Measurements from ENCODE around the gene ABCA13. TPM values are rescaled to one million over a fixed set of nuclear protein-coding genes. Genes with fewer than 3 reads are reported as not detected.

The ABCA13 gene
- total RNA-seq, 1 donor from 2014 or later, result 0.12 TPM

DNA sequence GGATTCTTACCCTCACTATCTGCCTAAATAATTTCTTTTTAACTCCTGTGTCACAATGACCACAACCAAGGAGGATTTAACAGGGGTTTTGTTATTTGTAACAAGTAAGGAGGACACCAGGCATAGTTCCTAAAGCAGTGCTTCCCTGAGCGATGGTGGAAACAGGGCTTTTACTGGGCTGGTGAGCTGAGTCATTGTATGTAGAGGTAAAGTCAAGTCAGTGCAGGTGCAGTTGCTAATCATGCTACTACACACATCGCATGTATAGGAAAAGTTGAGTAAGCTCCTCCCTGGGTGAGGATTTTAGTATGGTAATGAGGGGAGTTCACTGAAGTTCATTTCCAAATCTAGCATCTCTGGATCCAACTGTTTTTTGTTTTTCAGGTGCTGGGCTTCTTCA is 22.9 kb upstream of the ABCA13 start:
- H3K4me1 Mint-ChIP-seq (ENCODE audit: low read depth), result peaks cover 30% of the 10 kb centered on the region
- H3K27ac Mint-ChIP-seq, result peak overlapping the region; percentile 28
- TF ChIP-seq, protein P1, sequence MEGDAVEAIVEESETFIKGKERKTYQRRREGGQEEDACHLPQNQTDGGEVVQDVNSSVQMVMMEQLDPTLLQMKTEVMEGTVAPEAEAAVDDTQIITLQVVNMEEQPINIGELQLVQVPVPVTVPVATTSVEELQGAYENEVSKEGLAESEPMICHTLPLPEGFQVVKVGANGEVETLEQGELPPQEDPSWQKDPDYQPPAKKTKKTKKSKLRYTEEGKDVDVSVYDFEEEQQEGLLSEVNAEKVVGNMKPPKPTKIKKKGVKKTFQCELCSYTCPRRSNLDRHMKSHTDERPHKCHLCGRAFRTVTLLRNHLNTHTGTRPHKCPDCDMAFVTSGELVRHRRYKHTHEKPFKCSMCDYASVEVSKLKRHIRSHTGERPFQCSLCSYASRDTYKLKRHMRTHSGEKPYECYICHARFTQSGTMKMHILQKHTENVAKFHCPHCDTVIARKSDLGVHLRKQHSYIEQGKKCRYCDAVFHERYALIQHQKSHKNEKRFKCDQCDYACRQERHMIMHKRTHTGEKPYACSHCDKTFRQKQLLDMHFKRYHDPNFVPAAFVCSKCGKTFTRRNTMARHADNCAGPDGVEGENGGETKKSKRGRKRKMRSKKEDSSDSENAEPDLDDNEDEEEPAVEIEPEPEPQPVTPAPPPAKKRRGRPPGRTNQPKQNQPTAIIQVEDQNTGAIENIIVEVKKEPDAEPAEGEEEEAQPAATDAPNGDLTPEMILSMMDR (IDR thresholded peaks at IDR 0.05; ENCODE audit: unreplicated experiment), result no peak
- H3K27me3 Mint-ChIP-seq, result no peaks in the 10 kb centered on the region
- peaks cover 5% of the 10 kb centered on the region for H3K36me3 Mint-ChIP-seq (ENCODE audit: insufficient read depth)
- H3K4me3 Mint-ChIP-seq (ENCODE audit: low read depth), result no peak overlapping the region
- no peak for DNase-seq (ENCODE audit: low spot score, unreplicated experiment)
- H3K9me3 Mint-ChIP-seq (ENCODE audit: low read depth), result peaks cover 14% of the 10 kb centered on the region

DNA sequence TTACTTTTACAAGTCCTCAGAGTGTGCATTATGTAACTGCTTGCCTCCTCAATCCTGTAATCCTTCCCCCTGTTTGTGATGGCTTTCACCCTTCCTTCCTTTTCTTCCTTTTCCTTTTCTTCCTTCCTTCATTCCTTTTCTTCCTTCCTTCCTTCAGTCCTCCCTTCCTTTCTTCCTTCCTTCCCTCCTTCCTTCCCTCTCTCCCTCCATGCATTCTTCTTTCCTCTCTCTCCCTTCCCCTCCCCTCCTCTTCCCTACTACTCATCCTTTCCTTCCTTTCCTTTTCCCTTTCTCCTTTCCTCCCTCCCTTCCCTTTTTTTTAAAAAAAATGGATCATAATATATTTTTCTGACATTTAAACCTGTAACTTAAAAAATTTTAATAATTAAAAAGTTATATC is 22.2 kb upstream of the ABCA13 start:
- H3K27ac Mint-ChIP-seq, result no peak overlapping the region
- peaks cover 10% of the 10 kb centered on the region for H3K9me3 Mint-ChIP-seq (ENCODE audit: low read depth)
- H3K4me3 Mint-ChIP-seq (ENCODE audit: low read depth), result no peak overlapping the region
- TF ChIP-seq, protein P1 (IDR thresholded peaks at IDR 0.05; ENCODE audit: unreplicated experiment), result no peak
- H3K36me3 Mint-ChIP-seq (ENCODE audit: insufficient read depth), result peaks cover 4% of the 10 kb centered on the region
- H3K27me3 Mint-ChIP-seq, result no peaks in the 10 kb centered on the region
- peaks cover 26% of the 10 kb centered on the region for H3K4me1 Mint-ChIP-seq (ENCODE audit: low read depth)
- no peak for DNase-seq (ENCODE audit: low spot score, unreplicated experiment)

DNA sequence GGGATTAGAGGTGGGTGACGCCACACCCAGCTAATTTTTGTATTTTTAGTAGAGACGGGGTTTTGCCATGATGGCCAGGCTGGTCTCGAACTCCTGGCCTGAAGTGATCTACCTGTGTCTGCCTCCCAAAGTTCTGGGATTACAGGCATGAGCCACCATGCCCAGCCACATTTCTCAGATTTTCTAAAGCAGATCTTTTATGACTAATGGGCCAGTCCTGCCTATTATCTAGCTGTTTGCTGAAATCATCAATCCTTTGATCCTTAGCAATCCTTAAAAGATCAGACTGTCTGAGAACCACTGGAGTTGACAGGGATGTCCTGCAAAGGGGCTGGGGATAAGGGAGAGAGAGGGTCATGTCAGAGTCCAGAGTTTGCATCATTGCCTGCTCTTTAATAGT is 21.2 kb upstream of the ABCA13 start:
- peaks cover 9% of the 10 kb centered on the region for H3K9me3 Mint-ChIP-seq (ENCODE audit: low read depth)
- H3K36me3 Mint-ChIP-seq (ENCODE audit: insufficient read depth), result peaks cover 3% of the 10 kb centered on the region
- peaks cover 22% of the 10 kb centered on the region for H3K4me1 Mint-ChIP-seq (ENCODE audit: low read depth)
- no peak overlapping the region for H3K4me3 Mint-ChIP-seq (ENCODE audit: low read depth)
- DNase-seq (ENCODE audit: low spot score, unreplicated experiment), result no peak
- H3K27me3 Mint-ChIP-seq, result no peaks in the 10 kb centered on the region
- TF ChIP-seq, protein P1 (IDR thresholded peaks at IDR 0.05; ENCODE audit: unreplicated experiment), result no peak
- H3K27ac Mint-ChIP-seq, result no peak overlapping the region

DNA sequence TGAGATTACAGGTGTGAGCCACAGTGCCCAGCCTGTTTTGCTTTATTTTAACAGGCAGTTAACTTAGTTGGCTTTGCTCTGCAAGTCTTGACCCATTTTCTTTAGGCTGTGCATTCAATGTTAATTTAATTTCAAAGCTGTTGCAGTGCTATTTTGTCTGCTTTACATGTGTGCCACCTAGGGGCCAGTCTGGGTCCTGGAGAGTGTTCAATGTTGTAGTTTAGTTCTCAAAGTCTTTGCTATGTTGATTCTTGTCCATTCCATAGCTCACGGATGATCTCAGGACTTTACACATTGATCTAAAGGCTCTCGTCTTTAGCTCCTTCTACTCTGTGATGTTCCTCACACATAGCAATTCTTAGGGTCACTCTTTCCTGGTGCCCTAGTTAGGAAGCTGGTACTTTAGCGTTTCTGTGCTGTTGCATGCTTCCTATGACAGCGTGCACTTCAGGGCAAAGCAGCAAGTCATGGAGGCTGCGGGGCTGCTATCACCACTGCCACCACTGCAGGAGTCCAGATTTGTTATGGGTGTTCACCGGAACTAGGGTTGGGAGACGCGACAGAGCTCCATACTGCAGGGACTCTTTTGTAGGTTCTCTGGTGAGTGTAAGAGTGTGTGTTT is 16.4 kb upstream of the ABCA13 start:
- Mint-ChIP-seq H3K27me3 (peaks cover 8% of the 10 kb centered on the region), H3K4me3 (ENCODE audit: low read depth) (no peak overlapping the region), H3K9me3 (ENCODE audit: low read depth) (no peaks in the 10 kb centered on the region), H3K36me3 (ENCODE audit: insufficient read depth) (no peaks in the 10 kb centered on the region), H3K4me1 (ENCODE audit: low read depth) (no peaks in the 10 kb centered on the region), H3K27ac (no peak overlapping the region)
- peak; percentile 24 for DNase-seq (ENCODE audit: low spot score, unreplicated experiment)
- TF ChIP-seq, protein P1 (IDR thresholded peaks at IDR 0.05; ENCODE audit: unreplicated experiment), result peak; percentile 77

DNA sequence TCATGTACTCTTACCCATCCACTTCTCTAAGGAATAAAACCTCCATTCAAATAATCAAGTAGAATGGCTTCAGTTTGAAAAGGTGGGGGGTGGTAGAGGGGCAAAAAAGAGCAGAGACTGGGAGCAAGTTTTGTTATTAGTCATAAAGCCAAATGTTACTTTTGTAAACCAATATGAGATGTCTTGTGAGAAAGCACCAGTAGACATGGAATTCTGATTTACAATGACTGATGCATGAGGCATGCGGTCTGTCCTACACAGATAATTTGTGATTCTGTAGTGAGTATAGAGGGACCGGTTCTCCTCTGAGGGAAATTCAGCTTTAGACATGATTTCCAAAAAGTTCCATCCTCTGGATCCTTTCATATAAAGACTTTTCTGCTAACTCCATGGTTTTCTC is 12.9 kb upstream of the ABCA13 start:
- peaks cover 3% of the 10 kb centered on the region for H3K9me3 Mint-ChIP-seq (ENCODE audit: low read depth)
- no peak for DNase-seq (ENCODE audit: low spot score, unreplicated experiment)
- H3K36me3 Mint-ChIP-seq (ENCODE audit: insufficient read depth), result no peaks in the 10 kb centered on the region
- H3K27ac Mint-ChIP-seq, result no peak overlapping the region
- H3K4me3 Mint-ChIP-seq (ENCODE audit: low read depth), result no peak overlapping the region
- no peaks in the 10 kb centered on the region for H3K4me1 Mint-ChIP-seq (ENCODE audit: low read depth)
- TF ChIP-seq, protein P1 (IDR thresholded peaks at IDR 0.05; ENCODE audit: unreplicated experiment), result no peak
- H3K27me3 Mint-ChIP-seq, result peaks cover 8% of the 10 kb centered on the region
